Osteocyte (in vitro differentiated cells): Measurements from ENCODE around the gene FNDC3B. TPM values are rescaled to one million over a fixed set of nuclear protein-coding genes. Genes with fewer than 3 reads are reported as not detected.
"Not testable (repeated sequence)": the region's sequence is repeated elsewhere in the genome, so short reads cannot be mapped to it uniquely, and the experiment has no call there.

ENCODE experiments used
- DNase-seq: peaks from one replicate; pipeline ENCODE4 v3.0.0; 2021; ENCODE audit warnings: mixed read lengths; ENCODE audit not compliant: unreplicated experiment; ENCODE audit errors: extremely low spot score
- H3K27ac Mint-ChIP-seq: one replicate; pipeline ENCODE4 v1.8.0; 2021; ENCODE audit warnings: mild to moderate bottlenecking, mixed read lengths; ENCODE audit not compliant: unreplicated experiment
- H3K27me3 Mint-ChIP-seq: one replicate; pipeline ENCODE4 v1.8.0; 2021; ENCODE audit warnings: mixed read lengths; ENCODE audit not compliant: unreplicated experiment
- H3K36me3 Mint-ChIP-seq: one replicate; pipeline ENCODE4 v1.8.0; 2021; ENCODE audit warnings: mixed read lengths; ENCODE audit not compliant: unreplicated experiment
- H3K4me1 Mint-ChIP-seq: one replicate; pipeline ENCODE4 v1.8.0; 2021; ENCODE audit warnings: mixed read lengths; ENCODE audit not compliant: unreplicated experiment
- H3K4me3 Mint-ChIP-seq: one replicate; pipeline ENCODE4 v1.8.0; 2021; ENCODE audit warnings: mild to moderate bottlenecking, moderate library complexity, mixed read lengths; ENCODE audit not compliant: unreplicated experiment
- H3K9me3 Mint-ChIP-seq: one replicate; pipeline ENCODE4 v1.8.0; 2021; ENCODE audit warnings: mixed read lengths; ENCODE audit not compliant: unreplicated experiment
- CTCF ChIP-seq: fragments of 200-600 bp; sonication (generic); IDR thresholded peaks from 2 replicates; pipeline ENCODE4 v1.5.0; 2021; ENCODE audit warnings: antibody characterized with exemption, mild to moderate bottlenecking, moderate library complexity
- total RNA-seq: library from RNA; stranded (reverse); gene quantifications from 2 replicates; pipeline ENCODE4 v1.2.1, GENCODE V29; 2021

Gene FNDC3B
- total RNA-seq, 1 donor from 2014 or later, result 240 TPM

GRCh38 chr3:172042136-172042662, 2.8 kb downstream of the FNDC3B start:
- no peaks in the 10 kb centered on the region for H3K27me3 Mint-ChIP-seq
- H3K4me3 Mint-ChIP-seq, result peak overlapping the region; percentile 88
- DNase-seq, result no peak
- no peaks in the 10 kb centered on the region for H3K9me3 Mint-ChIP-seq
- H3K4me1 Mint-ChIP-seq, result peaks cover 58% of the 10 kb centered on the region
- TF ChIP-seq CTCF, result no peak
- H3K27ac Mint-ChIP-seq, result peak overlapping the region; percentile 97
- H3K36me3 Mint-ChIP-seq, result peaks cover 7% of the 10 kb centered on the region

- H3K27me3 Mint-ChIP-seq, H3K36me3 Mint-ChIP-seq, DNase-seq, H3K9me3 Mint-ChIP-seq: not testable (repeated sequence)
- Mint-ChIP-seq H3K4me1 (peaks cover 63% of the 10 kb centered on the region), H3K4me3 (peak overlapping the region; percentile 88), H3K27ac (peak overlapping the region; percentile 97)
These were observed 3.3 kb downstream of the FNDC3B start for GRCh38 chr3:172042663-172043179.

DNA sequence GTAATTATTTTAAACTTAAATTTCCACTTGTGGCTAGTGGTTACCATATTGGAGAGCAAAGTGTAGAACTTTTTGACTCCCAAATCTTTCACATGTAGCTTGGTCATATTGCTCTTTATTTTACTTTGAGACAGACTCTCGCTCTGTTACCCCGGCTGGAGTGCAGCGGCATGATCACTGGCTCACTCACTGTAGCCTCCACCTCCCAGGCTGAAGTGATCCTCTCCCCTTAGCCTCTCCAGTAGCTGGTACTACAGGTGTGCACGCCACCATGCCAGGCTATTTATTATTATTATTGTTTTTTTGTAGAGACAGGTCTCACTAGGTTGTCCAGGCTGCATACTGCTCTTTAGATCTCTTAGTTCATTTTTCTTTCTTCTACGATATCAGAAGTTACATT, 3.9 kb downstream of the FNDC3B start:
- H3K4me3 Mint-ChIP-seq, result peak overlapping the region; percentile 53
- peak overlapping the region; percentile 27 for H3K27ac Mint-ChIP-seq
- H3K36me3 Mint-ChIP-seq, result peaks cover 7% of the 10 kb centered on the region
- H3K4me1 Mint-ChIP-seq, result peaks cover 65% of the 10 kb centered on the region
- no peaks in the 10 kb centered on the region for H3K9me3 Mint-ChIP-seq
- DNase-seq, result no peak
- H3K27me3 Mint-ChIP-seq, result no peaks in the 10 kb centered on the region
- no peak for TF ChIP-seq CTCF

- H3K36me3 Mint-ChIP-seq, result peaks cover 9% of the 10 kb centered on the region
- no peak for TF ChIP-seq CTCF
- DNase-seq, result no peak
- no peak overlapping the region for H3K4me3 Mint-ChIP-seq
- H3K27me3 Mint-ChIP-seq, result no peaks in the 10 kb centered on the region
- H3K27ac Mint-ChIP-seq, result peak overlapping the region; percentile 27
- peaks cover 2% of the 10 kb centered on the region for H3K9me3 Mint-ChIP-seq
- peaks cover 63% of the 10 kb centered on the region for H3K4me1 Mint-ChIP-seq
These were observed 4.4 kb downstream of the FNDC3B start for GRCh38 chr3:172043766-172044165.

DNA sequence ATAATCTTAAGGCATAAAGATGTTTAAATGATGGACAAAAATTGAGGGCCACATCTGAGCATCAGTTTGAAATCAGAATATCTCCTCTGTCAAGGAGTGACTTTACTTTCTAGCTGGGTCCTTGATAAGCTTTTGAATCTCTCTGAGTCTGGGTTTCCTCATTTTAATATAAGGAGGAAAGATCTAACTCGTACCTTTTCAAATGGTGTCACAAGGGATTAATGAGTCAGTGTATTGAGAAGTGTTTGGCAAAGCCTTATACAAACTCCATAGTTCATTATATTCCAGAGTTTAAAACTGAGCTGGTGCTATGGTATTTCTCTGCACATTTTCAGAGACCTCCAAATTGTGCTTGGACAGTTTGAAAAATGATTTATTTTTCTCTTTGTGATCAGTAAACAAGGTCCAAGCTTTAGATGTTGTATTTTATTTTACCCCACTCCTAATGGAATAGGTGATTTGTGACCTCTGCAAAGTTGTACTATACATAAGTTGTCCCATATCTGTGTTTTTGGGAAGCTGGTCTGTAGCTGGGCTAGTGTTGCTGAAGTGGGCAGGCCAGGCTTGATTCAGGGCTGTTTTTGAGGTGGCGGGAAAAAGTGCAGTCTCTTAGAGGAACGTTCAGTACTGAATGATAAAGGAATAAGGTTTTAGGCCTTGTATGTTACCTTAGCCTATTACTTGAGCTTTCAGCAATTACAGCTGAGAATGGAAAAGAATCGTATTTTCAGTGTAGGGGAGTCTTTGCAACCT, 5.6 kb downstream of the FNDC3B start:
- Mint-ChIP-seq H3K4me1 (peaks cover 65% of the 10 kb centered on the region), H3K9me3 (peaks cover 4% of the 10 kb centered on the region), H3K36me3 (peaks cover 17% of the 10 kb centered on the region), H3K27ac (peak overlapping the region; percentile 36), H3K4me3 (peak overlapping the region; percentile 26), H3K27me3 (no peaks in the 10 kb centered on the region)
- DNase-seq, result no peak
- TF ChIP-seq CTCF, result no peak
